GM19025 (cell line): ENCODE measurements around the gene CRB1.

Experiments
- ATAC-seq: cut with Tn5 transposase; IDR thresholded peaks from one replicate; pipeline ENCODE4 v1.9.1; 2021; ENCODE audit warnings: mild to moderate bottlenecking, low read depth, moderate library complexity; ENCODE audit not compliant: unreplicated experiment

Gene CRB1

GRCh38 chr1:197342044-197342565 is 74.1 kb downstream of the CRB1 start:
- ATAC-seq = no peak

- ATAC-seq = no peak
Observed at GRCh38 chr1:197342669-197343068, 74.6 kb downstream of the CRB1 start.

- ATAC-seq = no peak
Observed at GRCh38 chr1:197343663-197344273, 75.7 kb downstream of the CRB1 start.

GRCh38 chr1:197351821-197352440 is 83.9 kb downstream of the CRB1 start:
- no peak for ATAC-seq

GRCh38 chr1:197355248-197355995 is 87.4 kb downstream of the CRB1 start:
- ATAC-seq = no peak

DNA sequence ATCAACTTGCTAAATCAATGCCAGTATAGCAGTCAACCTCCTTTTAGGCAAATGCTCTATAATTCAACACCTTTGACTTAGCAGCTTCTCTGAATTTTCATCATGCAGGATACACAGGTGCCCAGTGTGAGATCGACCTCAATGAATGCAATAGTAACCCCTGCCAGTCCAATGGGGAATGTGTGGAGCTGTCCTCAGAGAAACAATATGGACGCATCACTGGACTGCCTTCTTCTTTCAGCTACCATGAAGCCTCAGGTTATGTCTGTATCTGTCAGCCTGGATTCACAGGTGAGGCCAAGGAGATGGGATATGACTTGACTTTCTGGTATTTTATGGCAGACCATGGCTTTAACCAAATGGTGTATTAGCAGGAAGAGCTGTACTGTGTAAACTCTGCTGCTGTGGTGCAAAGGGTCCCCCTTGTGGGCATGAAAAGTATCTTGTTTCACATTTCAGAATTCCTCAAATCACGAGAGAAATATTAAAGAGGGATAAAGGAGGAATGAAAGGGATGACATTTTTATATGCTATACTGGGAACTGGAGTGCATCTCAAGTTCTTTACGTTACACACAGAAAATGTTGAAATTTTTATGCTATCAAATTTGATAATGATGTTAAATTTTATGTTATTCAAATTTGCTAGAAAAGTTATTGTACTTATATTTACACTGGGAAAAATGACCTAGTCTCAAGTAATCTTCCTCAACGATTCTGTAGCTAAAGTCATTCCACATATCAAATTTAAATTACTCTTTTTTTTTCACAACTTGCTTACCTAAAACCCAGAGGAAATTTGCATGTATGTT is 88.9 kb downstream of the CRB1 start:
- no peak for ATAC-seq

DNA sequence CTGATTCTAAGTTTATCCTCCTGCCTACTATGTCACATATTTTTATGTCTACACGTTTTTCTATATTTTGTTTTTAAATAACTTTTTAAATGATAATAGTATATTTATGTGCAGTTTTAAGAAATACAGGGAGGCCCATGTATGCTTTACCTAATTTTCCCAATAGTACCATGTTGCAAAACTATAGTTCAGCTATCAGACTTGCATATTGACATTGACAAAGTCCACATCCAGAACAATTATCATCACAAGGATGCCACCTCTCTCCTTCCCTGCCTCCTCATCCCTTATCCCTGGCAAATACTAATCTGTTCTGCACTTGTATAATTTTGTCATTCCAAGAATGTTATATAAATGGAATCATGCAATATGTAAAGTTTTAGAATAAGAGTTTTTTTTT is 90.9 kb downstream of the CRB1 start:
- ATAC-seq = no peak

DNA sequence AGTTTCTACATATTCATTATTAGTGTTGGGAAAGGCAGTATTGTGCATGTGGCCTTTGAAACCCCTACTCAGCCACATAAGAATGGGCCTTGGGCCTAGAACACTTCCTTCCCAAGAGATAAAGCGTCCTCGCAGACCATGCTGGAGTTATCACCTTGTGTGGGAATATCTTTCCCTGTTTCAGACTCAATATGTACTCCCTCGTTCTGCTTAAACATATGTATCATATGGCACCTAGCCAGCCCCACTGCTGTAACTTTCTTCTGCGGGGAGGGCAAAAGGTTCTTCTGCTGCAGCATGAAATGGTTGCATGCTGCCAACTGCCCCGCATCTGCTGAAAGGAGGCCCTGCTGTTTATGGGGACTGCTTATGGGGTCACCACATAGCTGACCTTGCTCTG is 92.0 kb downstream of the CRB1 start:
- no peak for ATAC-seq

- no peak for ATAC-seq
Observed at GRCh38 chr1:197362871-197363270, 94.8 kb downstream of the CRB1 start.

- ATAC-seq = no peak
Observed at GRCh38 chr1:197363855-197364254, 95.8 kb downstream of the CRB1 start.

DNA sequence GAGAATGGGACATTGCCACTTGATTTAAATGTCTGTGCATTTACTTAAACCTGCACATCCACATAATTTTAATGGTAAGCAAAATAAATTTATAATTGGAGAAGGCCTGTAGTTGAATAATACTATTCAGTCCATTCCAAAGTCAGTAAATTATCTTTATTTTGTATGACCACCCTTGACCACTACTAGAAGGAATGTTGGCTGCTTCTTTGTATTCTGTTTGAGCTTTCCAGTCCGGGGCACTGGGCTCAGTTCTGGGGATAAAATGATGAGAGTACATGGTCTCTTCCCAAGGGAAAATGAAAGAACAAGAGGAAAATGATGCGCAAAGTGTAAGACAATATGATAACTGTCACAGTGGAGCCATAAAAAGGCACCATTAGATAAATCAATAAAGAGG is 98.9 kb downstream of the CRB1 start:
- no peak for ATAC-seq

DNA sequence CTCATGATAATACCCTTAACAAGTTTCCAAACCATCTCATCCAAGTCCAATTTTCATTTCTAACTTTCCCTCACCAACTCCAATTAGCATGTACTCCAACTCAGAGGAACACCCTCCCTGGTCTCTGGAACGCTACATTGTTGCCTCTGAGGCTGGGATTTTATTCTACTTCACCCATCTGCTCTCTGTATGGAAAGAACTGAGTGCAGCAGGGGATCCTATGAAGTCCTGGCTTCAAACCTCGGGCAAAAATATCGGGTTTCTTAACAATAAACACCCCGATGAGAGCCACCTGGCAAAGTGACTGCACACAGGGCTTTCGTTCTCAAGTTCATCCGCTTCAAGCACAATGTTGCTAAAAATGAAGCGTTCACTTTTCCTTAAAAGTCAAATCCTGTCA is 99.6 kb downstream of the CRB1 start:
- no peak for ATAC-seq

DNA sequence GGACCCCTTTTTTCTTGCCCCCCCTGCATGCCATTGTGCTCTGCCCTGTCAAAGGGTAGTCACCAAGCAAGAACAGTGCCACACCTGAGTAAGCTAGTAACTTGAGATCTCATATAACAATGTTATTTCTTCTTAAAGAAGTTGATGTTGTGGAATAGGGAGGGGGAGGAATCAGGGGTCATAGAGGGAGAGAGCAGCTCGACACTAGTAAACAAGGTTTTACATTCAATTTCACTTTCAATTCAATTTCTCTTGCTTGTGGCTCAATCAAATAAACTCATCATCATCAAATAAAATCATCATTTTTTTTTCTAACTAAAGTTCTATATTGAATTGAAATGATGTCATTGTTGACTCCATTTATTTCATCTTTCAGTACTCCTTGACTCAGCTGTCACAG is 106.4 kb downstream of the CRB1 start:
- no peak for ATAC-seq

DNA sequence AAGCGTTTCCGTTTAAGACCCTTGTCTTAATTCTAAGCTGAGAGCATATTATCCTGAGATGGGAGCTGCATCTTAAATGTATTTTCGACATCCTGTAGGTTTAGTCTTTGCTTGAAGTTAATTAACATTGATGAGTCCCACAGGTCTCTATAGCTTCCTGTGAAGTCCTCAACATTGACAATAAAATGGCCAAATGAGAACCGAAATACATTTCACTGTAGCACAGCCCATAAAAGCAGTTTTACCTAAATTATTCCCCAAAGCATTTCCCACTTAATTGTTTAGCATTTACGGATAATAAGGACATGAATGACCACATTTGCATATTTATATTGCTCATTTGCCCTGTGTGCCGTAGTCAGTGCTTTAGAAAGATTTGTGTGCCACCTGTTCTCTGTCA is 116.4 kb downstream of the CRB1 start:
- ATAC-seq = no peak

GRCh38 chr1:197388801-197389200 is 120.7 kb downstream of the CRB1 start:
- no peak for ATAC-seq

GRCh38 chr1:197390856-197391255 is 122.8 kb downstream of the CRB1 start:
- ATAC-seq = no peak

DNA sequence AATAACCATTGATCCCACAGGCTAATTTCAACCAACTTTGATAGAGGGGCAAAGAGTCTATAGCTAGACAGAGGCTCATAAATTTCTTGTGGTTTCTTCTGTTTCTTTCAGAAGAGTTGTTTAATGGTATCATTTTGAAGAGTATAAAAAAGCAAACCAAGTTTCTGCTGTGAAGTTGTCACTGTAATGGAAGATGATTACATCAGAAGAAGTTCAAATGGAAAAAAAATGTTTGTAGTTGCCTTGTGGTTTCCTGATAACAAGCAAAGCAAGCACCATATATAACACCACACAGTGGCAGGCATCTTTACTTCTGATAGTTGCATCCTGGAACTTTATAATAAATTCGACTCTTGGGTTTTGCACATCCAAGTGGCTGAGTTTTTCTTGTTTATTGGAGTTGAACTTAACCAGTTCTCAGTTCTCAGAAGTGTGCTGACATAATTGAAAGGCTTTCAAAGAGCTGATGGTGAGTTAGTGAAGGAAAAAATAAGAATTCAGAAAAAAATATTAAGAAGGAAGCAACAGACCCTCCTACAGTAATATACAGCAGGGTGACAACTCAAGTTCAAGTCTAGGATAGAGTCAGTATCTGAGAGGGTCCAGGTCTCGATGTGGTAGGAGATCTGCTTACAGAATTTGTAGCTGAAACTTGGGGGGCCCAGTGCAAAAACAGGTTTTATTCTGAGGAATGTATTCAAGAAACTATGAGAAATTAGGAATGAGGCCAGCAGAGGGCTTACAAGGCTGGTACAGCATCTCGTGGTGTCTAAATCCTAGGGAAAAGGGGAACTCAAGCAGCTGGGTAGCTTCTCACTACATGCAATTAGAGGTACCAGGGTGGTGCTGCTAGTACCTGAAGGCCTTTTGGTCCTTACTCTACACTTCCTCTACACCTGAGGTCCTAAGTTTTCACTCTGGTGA is 123.5 kb downstream of the CRB1 start:
- no peak for ATAC-seq

DNA sequence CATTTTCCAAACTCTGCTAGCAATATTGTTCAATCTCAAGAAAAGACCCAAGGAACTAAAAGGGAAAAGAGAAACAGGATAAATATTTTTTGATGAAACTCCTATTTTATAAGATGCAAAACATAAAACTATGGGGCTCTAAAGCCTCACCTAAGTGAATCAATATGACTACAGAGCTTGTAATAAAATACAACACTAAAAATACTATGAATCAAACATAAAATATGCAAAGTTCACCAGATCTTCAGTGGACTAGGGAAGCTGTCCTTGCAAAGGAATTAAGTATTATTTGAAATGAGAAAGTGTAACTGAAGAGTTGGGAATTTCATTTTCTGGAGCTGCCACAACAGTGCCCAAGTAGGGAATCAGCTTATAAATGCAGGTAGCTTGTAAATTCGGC is 124.5 kb downstream of the CRB1 start:
- no peak for ATAC-seq

DNA sequence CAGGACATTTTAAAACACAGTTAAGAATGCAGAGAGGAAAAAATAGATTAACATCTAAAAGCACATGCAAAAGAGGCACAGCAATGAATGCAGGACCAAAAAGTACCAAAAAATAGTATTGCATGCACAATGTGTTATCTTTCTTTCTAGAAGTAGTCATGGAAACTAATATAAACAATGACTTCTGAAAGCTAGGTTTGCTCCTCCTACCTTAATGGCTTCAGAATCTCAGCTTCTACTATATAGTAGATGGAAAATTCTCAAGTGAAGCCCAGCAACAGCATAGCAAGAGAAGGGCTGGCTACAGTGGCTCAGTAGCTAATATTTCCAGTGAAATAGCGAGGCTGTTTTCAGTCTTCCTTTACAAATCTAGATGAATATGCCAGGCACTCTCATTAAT is 125.1 kb downstream of the CRB1 start:
- ATAC-seq = no peak

DNA sequence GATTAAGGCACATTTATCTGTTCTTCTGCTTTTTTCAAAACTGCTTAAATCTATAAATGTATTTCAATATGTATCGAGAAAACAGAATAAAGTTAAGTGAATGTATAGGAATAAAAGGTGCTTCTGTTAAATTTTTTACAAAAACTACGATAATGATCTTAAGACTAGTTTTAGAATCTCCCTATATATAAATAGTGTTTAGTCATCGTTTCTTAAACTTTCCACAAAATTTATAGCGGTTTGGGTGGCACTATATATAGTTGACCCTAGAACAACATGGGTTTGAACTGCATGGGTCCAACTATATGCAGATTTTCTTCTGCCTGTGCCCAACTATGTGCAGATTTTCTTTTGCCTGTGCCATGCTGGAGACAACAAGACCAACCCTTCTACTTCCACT is 125.7 kb downstream of the CRB1 start:
- no peak for ATAC-seq
